SK-N-SH treated with all-trans-retinoic acid at 6 μM for 48 hours (cell line): ENCODE results near the gene DPP9.

Experiments
- ATAC-seq: fragments of 200-7000 bp; cut with Tn5 transposase; 3 replicates; pipeline ENCODE4 v1.9.1; 2020; ENCODE audit warnings: mild to moderate bottlenecking, moderate library complexity
- ARNTL ChIP-seq: fragments of 450-650 bp; formaldehyde crosslinking; IDR thresholded peaks from 2 replicates; pipeline ENCODE4 v1.5.0; 2020; ENCODE audit warnings: low read depth, mild to moderate bottlenecking, moderate library complexity, borderline replicate concordance
- BACH2 ChIP-seq: fragments of 250-450 bp; sonication (Bioruptor Pico); IDR thresholded peaks from 2 replicates; pipeline ENCODE4 v1.9.0; 2021; ENCODE audit warnings: mild to moderate bottlenecking, borderline replicate concordance
- CREB5 ChIP-seq: fragments of 250-450 bp; sonication (Bioruptor Pico); IDR thresholded peaks from 2 replicates; pipeline ENCODE4 v1.5.1; 2020; ENCODE audit warnings: low read depth, mild to moderate bottlenecking, moderate library complexity
- CSDC2 ChIP-seq: fragments of 250-450 bp; sonication (Bioruptor Pico); IDR thresholded peaks from 2 replicates; pipeline ENCODE4 v1.5.0; 2020; ENCODE audit warnings: mild to moderate bottlenecking, moderate library complexity
- ESRRG ChIP-seq: fragments of 250-450 bp; sonication (Bioruptor Pico); IDR thresholded peaks from 2 replicates; pipeline ENCODE4 v1.6.1; 2021; ENCODE audit warnings: mild to moderate bottlenecking
- ISL1 ChIP-seq: fragments of 250-450 bp; sonication (Bioruptor Pico); IDR thresholded peaks from 2 replicates; pipeline ENCODE4 v2.1.2; 2022; ENCODE audit warnings: mild to moderate bottlenecking, moderate library complexity
- OSR1 ChIP-seq: fragments of 250-450 bp; sonication (Bioruptor Pico); IDR thresholded peaks from 2 replicates; pipeline ENCODE4 v1.8.0; 2022; ENCODE audit warnings: moderate library complexity, mild to moderate bottlenecking, inconsistent platforms
- PATZ1 ChIP-seq: fragments of 250-450 bp; sonication (Bioruptor Pico); IDR thresholded peaks from 2 replicates; pipeline ENCODE4 v1.8.0; 2020; ENCODE audit warnings: mild to moderate bottlenecking, moderate library complexity, borderline replicate concordance
- RARB ChIP-seq: fragments of 250-450 bp; sonication (Bioruptor Pico); IDR thresholded peaks from 2 replicates; pipeline ENCODE4 v1.8.0; 2021; ENCODE audit warnings: mild to moderate bottlenecking, moderate library complexity
- SNAI2 ChIP-seq: fragments of 250-450 bp; sonication (Bioruptor Pico); IDR thresholded peaks from 2 replicates; pipeline ENCODE4 v1.5.0; 2020; ENCODE audit warnings: mild to moderate bottlenecking, moderate library complexity
- TCF4 ChIP-seq: fragments of 250-450 bp; sonication (Bioruptor Pico); IDR thresholded peaks from 2 replicates; pipeline ENCODE4 v1.8.0; 2021; ENCODE audit warnings: mild to moderate bottlenecking, moderate library complexity, borderline replicate concordance
- TOX ChIP-seq: fragments of 250-450 bp; sonication (Bioruptor Pico); IDR thresholded peaks from 2 replicates; pipeline ENCODE4 v1.8.0; 2021; ENCODE audit warnings: mild to moderate bottlenecking, moderate library complexity, borderline replicate concordance
- TSHZ2 ChIP-seq: fragments of 250-450 bp; sonication (Bioruptor Pico); IDR thresholded peaks from 2 replicates; pipeline ENCODE4 v1.5.0; 2020; ENCODE audit warnings: mild to moderate bottlenecking, moderate library complexity
- ZFP3 ChIP-seq: fragments of 250-450 bp; sonication (Bioruptor Pico); IDR thresholded peaks from 2 replicates; pipeline ENCODE4 v1.5.0; 2020; ENCODE audit warnings: mild to moderate bottlenecking, moderate library complexity
- ZFP30 ChIP-seq: fragments of 450-650 bp; formaldehyde crosslinking; IDR thresholded peaks from 2 replicates; pipeline ENCODE4 v1.5.0; 2022; ENCODE audit warnings: mild to moderate bottlenecking, moderate library complexity
- ZNF565 ChIP-seq: fragments of 450-650 bp; formaldehyde crosslinking; conservative IDR thresholded peaks from 2 replicates; pipeline ENCODE4 v1.5.0; 2020; ENCODE audit warnings: low read depth, mild to moderate bottlenecking, moderate library complexity
- ZNF70 ChIP-seq: fragments of 450-650 bp; formaldehyde crosslinking; IDR thresholded peaks from 2 replicates; pipeline ENCODE4 v1.5.0; 2020; ENCODE audit warnings: mild to moderate bottlenecking, moderate library complexity
- ZNF8 ChIP-seq: fragments of 450-650 bp; formaldehyde crosslinking; IDR thresholded peaks from 2 replicates; pipeline ENCODE4 v1.5.0; 2020; ENCODE audit warnings: mild to moderate bottlenecking, moderate library complexity
- TF ChIP-seq, protein P1 (sequence below): fragments of 250-450 bp; sonication (Bioruptor Pico); IDR thresholded peaks from 2 replicates; pipeline ENCODE4 v1.5.1; 2021; ENCODE audit warnings: mild to moderate bottlenecking, moderate library complexity

Gene DPP9

DNA sequence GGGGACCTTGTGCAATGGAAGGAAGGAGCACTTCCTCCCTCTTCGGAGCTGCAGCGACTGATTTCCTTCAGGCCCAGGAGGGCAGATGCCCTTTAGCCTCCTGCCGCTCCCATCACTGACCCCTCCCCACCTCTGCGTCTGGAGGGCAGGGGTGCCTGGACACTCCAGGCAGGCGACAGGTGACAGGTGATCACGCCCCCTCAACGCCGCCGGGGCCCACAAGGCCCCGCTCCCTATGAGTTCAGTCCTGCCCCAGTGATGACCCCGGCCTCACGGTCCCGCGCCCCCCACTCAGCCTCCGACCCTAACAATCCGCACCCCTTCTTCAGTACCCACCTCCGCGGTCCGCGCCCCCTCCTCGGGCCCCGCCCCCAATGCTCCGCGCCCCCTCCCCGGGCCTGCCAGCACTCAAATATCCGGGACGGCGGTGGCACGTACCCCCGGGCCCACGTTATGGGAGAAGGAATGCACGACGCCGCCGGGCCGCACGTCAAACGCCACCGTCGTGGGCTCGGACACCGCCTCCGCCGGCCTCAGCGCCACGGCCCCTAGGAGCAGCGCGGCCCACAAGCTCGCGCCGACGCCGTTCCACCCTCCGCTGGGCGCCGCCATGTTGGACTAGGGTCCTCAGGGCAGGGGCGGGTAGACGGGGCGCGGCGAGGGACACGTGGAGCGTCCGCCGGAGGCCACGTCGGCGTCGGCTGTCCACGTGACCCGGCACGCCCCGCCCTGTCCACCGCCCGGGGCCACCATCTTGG lies 53.7 kb downstream of the DPP9 start, which contains the start of gene MYDGF:
Gene MYDGF (minus strand): TSS at position 620 of the 758 bp plus-strand sequence. CDS start 8 bp downstream, at position 612.
- peak; percentile 98 for ATAC-seq
- TF ChIP-seq TCF4 (CRISPR knock-in tag) (no peak), ZNF565 (no peak), ESRRG (CRISPR knock-in tag) (no peak), CSDC2 (no peak), ISL1 (CRISPR knock-in tag) (no peak)
- TF ChIP-seq, protein P1, sequence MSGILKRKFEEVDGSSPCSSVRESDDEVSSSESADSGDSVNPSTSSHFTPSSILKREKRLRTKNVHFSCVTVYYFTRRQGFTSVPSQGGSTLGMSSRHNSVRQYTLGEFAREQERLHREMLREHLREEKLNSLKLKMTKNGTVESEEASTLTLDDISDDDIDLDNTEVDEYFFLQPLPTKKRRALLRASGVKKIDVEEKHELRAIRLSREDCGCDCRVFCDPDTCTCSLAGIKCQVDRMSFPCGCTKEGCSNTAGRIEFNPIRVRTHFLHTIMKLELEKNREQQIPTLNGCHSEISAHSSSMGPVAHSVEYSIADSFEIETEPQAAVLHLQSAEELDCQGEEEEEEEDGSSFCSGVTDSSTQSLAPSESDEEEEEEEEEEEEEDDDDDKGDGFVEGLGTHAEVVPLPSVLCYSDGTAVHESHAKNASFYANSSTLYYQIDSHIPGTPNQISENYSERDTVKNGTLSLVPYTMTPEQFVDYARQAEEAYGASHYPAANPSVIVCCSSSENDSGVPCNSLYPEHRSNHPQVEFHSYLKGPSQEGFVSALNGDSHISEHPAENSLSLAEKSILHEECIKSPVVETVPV (CRISPR knock-in tag): no peak

DNA sequence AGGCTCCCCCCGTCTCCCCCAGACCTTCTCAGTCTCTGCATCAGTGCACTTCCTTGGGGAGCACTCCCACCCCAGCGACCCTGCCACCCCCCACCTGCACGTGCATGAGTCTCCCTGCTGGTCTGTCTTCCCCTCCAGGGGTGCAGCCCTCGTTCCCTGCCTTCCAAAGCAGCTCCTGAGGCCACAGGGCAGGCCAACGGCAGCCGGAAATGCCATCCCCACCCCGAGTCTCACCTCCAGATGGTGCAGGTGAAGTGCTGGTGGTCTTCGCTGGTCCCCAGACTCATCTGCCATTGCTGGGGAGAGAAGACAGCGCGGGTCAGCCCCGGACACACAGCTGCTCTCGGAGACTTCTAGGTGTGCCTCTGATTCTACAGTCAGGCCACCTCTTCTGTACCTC lies 59.0 kb downstream of the DPP9 start:
- TF ChIP-seq ZNF70 (no peak), CREB5 (CRISPR knock-in tag) (no peak), TSHZ2 (CRISPR knock-in tag) (no peak), SNAI2 (CRISPR knock-in tag) (no peak), ZFP3 (CRISPR knock-in tag) (no peak), ZNF8 (CRISPR knock-in tag) (no peak), CSDC2 (no peak), RARB (CRISPR knock-in tag) (no peak), TOX (CRISPR knock-in tag) (no peak), OSR1 (CRISPR knock-in tag) (no peak), ARNTL (CRISPR knock-in tag) (no peak), ZNF565 (no peak), ISL1 (CRISPR knock-in tag) (no peak), ESRRG (CRISPR knock-in tag) (no peak), PATZ1 (no peak), TCF4 (CRISPR knock-in tag) (no peak), ZFP30 (CRISPR knock-in tag) (no peak), BACH2 (no peak)
- TF ChIP-seq, protein P1 (CRISPR knock-in tag): no peak
- no peak for ATAC-seq

GRCh38 chr19:4662812-4663211 lies 60.8 kb downstream of the DPP9 start:
- TF ChIP-seq ZNF70 (no peak), TOX (CRISPR knock-in tag) (no peak), BACH2 (no peak), OSR1 (CRISPR knock-in tag) (no peak), ZFP30 (CRISPR knock-in tag) (no peak), CREB5 (CRISPR knock-in tag) (no peak), TSHZ2 (CRISPR knock-in tag) (no peak)
- TF ChIP-seq, protein P1 (CRISPR knock-in tag): no peak
- no peak for ATAC-seq
